Heart right ventricle (tissue), 16 donors: ENCODE results near the gene DNMT3A. TPM values are rescaled to one million over a fixed set of nuclear protein-coding genes. Genes with fewer than 3 reads are reported as not detected.

ENCODE experiments used
- ATAC-seq, 8 donors: fragments of 200-7000 bp; cut with Tn5 transposase; one replicate each; pipeline ENCODE4 v1.9.1; 2020; ENCODE audit warnings: mild to moderate bottlenecking in 8 of 8, moderate library complexity in 8 of 8, moderate number of reproducible peaks in 1 of 8
- DNase-seq, 2 donors: peaks; one replicate each; pipeline ENCODE4 v3.0.0-alpha.2; 2020
- H3K27ac ChIP-seq, 10 donors: fragments of 200-600 bp; sonication (generic) in 2 of 10; one replicate each; pipeline versions ENCODE4 v1.5.0 to v1.8.0; 2020 to 2022; ENCODE audit warnings: mild to moderate bottlenecking in 3 of 10
- H3K27me3 ChIP-seq, 7 donors: fragments of 200-600 bp; one replicate each; pipeline ENCODE4 v1.8.0; 2021 to 2022; ENCODE audit warnings: mild to moderate bottlenecking in 2 of 7
- H3K36me3 ChIP-seq, 9 donors: fragments of 200-600 bp; sonication (generic) in 1 of 9; one replicate each; pipeline versions ENCODE4 v1.5.0 to v1.8.0; 2020 to 2022; ENCODE audit warnings: mild to moderate bottlenecking in 2 of 9
- H3K4me1 ChIP-seq, 9 donors: fragments of 200-600 bp; sonication (generic) in 1 of 9; one replicate each; pipeline versions ENCODE4 v1.5.0 to v1.8.0; 2020 to 2022; ENCODE audit warnings: mild to moderate bottlenecking in 4 of 9
- H3K4me3 ChIP-seq, 10 donors: fragments of 200-600 bp; sonication (generic) in 2 of 10; one replicate each; pipeline versions ENCODE4 v1.5.0 to v1.8.0; 2020 to 2022; ENCODE audit warnings: mild to moderate bottlenecking in 7 of 10, moderate library complexity in 2 of 10
- H3K9me3 ChIP-seq, 11 donors: fragments of 200-600 bp in 10 of 11; sonication (generic) in 2 of 11; one replicate each; pipeline versions ENCODE4 v1.5.0 to v1.8.0; 2013 to 2022; ENCODE audit warnings: mild to moderate bottlenecking in 2 of 11, control low read depth in 1 of 11, moderate library complexity in 1 of 11
- WGBS, 2 donors: extraction: QIAGEN DNeasy Blood & Tissue Kit; methylation state at CpG; one replicate each; pipeline ENCODE4 v1.1.7; 2013; ENCODE audit warnings: inconsistent platforms in 1 of 2; 5-methylcytosine and 5-hydroxymethylcytosine counted together
- intact Hi-C, 10 donors: fragments of 100-400 bp; cut with DNase I; formaldehyde crosslinking; loops; one replicate each; pipeline versions ENCODE4 v1.11.1 to v1.14.2; 2022
- polyA plus RNA-seq, 2 donors: library from polyadenylated mRNA; stranded (reverse); fragments of 200-250 nt; gene quantifications; one replicate each; pipeline ENCODE4 v1.2.3, GENCODE V29; 2013
- total RNA-seq, 10 donors: library from RNA; stranded (reverse); fragmentation: NEBNext Ultra II Directional in 3 of 10; extraction: Animal tissue kit (Norgen Biotek cat#: 25700) in 3 of 10; gene quantifications; one replicate each; pipeline versions ENCODE4 v1.2.1 to v1.2.4, GENCODE V29; 2021 to 2023
- TF ChIP-seq, protein P1 (sequence below), 9 donors: fragments of 200-600 bp; sonication (generic) in 2 of 9; IDR thresholded peaks; one replicate each; pipeline versions ENCODE4 v1.5.0 to v1.8.0; 2021 to 2022; ENCODE audit warnings: antibody characterized with exemption in 9 of 9, mild to moderate bottlenecking in 5 of 9, moderate library complexity in 1 of 9
- donor health status: Arrhythmogenic right ventricular cardiomyopathy.
- donor health status: ischemic (EF 13 %, LVEDD 7.1; RV severe dilation, severe dysfunction).
- donor health status: healthy with polysubstance abuse.
- donor health status: DM: no; HTN: yes; CAD: no.
- donor health status: DM: no; HTN: no; CAD: no.
- donor health status: ischemic (EF 25% LVEDD 6.9; RV normal size, moderate dysfunction).
- donor health status: ischemic (EF 25% LVEDD 5.7; RV mildly dilated, moderate dysfunction).
- donor health status: healthy.
- donor health status: DM: yes; HTN: yes; CAD: no.
- donor health status: Ischemic cardiomyopathy.
- donor health status: ischemic (EF 35%, LVEDD 5.7; RV mildly dilated, moderate dysfunction).
- donor health status: nonischemic (EF 11% LVEDD 7.7; RV severe dilation, severe dysfunction).
- donor health status: DM: yes; HTN: yes; CAD: no.
- donor health status: PGD.
- donor health status: ischemic (EF 29% LVEDD 5.4; RV normal size, mild dysfunction).
- donor health status: nonischemic (EF 23%, LVEDD 6.1; RV moderate dilation, normal function).

The DNMT3A gene
- total and polyA plus RNA-seq, 12 donors, result 4.7 to 23.7 (median 19.3) TPM

DNA sequence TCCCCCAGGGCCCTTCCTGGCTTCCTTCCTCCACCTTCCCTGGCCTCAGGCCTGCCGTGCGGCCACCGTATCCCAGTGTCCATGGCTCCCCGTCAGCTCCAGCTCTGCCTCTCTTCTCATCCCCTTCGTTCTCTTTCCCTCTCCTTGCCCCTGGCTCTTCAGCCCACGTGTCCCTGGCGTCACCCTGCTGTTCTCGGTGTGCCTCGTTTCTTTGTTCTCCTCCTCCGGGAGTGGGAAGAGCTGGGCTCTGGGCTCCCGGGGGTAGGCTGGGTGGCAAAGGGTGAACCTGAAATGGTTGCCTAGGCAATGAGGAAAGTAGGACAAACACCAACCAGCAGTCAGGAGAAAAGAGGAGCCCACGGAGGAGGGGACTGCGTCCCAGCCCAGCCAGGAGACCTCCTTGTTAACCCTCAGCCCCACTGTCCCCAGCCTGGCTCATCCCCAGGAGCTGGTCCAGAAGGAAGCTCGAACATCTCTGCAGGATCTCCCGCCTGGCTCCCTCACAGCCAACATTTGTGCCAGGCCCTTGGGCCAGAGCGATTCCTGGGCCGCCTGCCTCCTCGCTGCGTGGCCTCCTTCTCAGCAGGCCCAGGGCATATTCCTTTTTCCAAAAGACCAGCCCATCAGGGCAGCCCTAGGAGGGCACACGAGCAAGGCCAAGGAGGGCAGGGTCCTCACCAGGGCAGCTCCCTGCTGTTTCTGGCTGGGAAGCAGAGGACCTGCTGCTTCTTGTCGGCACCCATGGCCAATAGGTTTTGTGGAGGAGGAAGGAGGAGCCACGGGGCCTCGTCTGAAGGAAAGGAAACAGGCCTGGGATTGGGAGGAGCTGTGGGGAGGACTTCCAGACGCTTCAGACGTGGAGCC lies 30.9 kb upstream of the DNMT3A start:
- H3K4me1 ChIP-seq, result peaks cover 6 to 20% (median 14%) of the 10 kb centered on the region in 9 donors
- H3K36me3 ChIP-seq, result no peaks in the 10 kb centered on the region
- TF ChIP-seq, protein P1, sequence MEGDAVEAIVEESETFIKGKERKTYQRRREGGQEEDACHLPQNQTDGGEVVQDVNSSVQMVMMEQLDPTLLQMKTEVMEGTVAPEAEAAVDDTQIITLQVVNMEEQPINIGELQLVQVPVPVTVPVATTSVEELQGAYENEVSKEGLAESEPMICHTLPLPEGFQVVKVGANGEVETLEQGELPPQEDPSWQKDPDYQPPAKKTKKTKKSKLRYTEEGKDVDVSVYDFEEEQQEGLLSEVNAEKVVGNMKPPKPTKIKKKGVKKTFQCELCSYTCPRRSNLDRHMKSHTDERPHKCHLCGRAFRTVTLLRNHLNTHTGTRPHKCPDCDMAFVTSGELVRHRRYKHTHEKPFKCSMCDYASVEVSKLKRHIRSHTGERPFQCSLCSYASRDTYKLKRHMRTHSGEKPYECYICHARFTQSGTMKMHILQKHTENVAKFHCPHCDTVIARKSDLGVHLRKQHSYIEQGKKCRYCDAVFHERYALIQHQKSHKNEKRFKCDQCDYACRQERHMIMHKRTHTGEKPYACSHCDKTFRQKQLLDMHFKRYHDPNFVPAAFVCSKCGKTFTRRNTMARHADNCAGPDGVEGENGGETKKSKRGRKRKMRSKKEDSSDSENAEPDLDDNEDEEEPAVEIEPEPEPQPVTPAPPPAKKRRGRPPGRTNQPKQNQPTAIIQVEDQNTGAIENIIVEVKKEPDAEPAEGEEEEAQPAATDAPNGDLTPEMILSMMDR (IDR thresholded peaks at IDR 0.05), result no peak
- 79 to 85% methylated on average over 25 of the region's 25 CpGs for WGBS, 2 donors
- DNase-seq (no peak), ATAC-seq (no peak)
- intact Hi-C loops, result loop anchor here in 3 of 10 donors (10.0 kb wide), 2 partner anchors 142 to 152 kb away; no protein-coding TSS in a partner anchor
- H3K27me3 ChIP-seq, result no peaks in the 10 kb centered on the region
- no peak overlapping the region for H3K4me3 ChIP-seq
- no peaks in the 10 kb centered on the region for H3K9me3 ChIP-seq
- H3K27ac ChIP-seq, result no peak overlapping the region

DNA sequence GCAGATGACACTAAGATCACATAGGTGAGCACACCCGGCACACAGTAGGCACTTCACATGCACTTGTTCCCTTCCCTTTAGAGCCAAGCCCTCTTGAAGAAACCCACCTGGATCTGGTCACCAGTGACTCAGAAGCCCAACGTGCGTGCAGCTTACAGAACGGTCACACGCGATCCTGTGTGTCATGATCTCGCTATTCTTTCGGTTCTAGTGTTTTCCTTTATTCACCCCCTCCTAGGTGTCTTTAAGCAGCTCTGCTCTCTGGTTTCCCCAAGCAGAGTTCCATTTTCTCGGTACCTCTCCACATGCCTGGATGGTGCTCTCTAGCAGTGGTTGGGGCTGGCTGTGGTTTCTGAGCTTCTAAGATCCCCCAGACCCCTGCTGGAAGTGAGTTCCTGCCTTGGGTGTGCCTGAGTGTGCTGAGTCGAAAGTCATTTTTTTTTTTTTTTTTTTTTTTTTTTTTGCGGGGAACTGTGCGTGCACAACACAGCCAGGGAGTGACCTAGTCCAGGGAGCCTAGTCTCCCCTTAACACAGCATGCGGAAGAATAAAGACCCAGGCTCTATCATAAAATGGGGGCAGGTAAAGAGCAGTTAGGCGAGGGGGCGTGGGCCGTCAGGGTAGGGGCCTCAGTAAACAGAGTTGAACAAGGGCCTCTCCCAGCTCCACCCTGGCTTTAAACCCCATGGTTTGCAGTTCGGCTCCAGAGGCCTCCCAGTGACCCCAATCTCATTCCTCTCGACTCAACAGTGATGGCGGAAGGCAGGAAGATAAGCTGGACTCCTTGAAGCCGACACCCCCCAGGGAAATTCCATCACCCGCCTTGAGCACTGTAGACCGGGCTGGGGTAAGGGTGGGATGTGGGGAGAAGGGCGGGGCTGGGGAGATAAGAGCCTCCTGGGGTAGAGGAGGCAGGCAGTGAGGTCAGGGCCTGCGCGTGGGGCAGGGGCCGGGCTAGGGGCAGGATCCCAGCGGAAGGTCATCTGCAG lies 29.8 kb upstream of the DNMT3A start:
- no peak for DNase-seq
- intact Hi-C loops, result loop anchor here in 3 of 10 donors (2.0 to 10.0 kb wide), 3 partner anchors 23 to 153 kb away; no protein-coding TSS in a partner anchor
- no peak overlapping the region for H3K27ac ChIP-seq
- TF ChIP-seq, protein P1 (IDR thresholded peaks at IDR 0.05), result no peak
- H3K36me3 ChIP-seq, result no peaks in the 10 kb centered on the region
- 77 to 85% methylated on average over 26 to 27 of the region's 27 CpGs for WGBS, 2 donors
- peaks cover 0 to 10% (median 6%) of the 10 kb centered on the region in 9 donors for H3K4me1 ChIP-seq
- H3K4me3 ChIP-seq, result no peak overlapping the region
- no peaks in the 10 kb centered on the region for H3K27me3 ChIP-seq
- ATAC-seq, result no peak
- no peaks in the 10 kb centered on the region for H3K9me3 ChIP-seq

DNA sequence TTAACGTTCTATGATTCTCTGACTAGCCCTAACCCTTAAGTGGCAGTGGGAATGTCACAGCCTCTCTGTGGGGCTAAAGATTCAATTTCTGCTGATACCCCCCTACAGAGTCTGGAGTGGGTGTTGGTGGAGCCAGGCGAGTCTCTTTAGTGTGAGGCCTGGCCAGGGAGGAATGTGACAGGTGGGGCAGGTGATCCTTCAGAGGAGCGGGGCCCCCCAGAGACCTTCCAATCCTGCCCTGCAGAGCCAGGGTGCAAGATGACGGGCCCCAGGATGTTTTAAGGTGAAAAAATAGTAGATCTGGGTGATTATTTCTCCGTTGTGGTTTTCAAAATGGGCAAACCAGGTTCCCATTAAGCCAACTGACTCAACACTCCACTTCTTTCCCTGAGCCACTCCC lies 28.2 kb upstream of the DNMT3A start:
- H3K27ac ChIP-seq, result no peak overlapping the region
- TF ChIP-seq, protein P1 (IDR thresholded peaks at IDR 0.05), result no peak
- ATAC-seq (no peak), DNase-seq (no peak)
- intact Hi-C loops, result loop anchor here in 3 of 10 donors (2.0 to 10.0 kb wide), 3 partner anchors 21 to 155 kb away; no protein-coding TSS in a partner anchor
- H3K4me3 ChIP-seq, result no peak overlapping the region
- 82 to 84% methylated on average over 5 of the region's 5 CpGs for WGBS, 2 donors
- no peaks in the 10 kb centered on the region for H3K27me3 ChIP-seq
- no peaks in the 10 kb centered on the region for H3K9me3 ChIP-seq
- no peaks in the 10 kb centered on the region for H3K36me3 ChIP-seq
- H3K4me1 ChIP-seq, result peaks cover 0 to 5% (median 0%) of the 10 kb centered on the region in 9 donors

DNA sequence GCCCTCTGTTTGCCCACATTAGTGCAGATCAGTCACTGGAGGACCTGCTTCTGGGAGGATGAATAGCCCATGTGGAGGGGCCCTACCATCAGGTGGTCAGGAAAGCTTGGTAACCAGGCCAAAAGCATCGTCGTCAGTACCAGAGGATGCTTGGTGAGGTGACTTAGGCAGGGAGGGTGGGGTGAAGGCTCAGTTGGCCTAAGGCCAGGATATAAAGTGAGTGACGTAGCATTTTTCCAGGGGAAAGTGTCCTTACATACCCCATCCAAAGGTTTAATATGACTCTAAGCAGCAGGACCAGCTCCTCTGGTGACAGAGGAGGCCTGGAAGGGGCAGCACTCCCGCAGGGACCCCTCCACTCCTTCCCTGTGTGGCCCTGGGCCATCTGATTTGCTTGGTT lies 27.7 kb upstream of the DNMT3A start:
- TF ChIP-seq, protein P1 (IDR thresholded peaks at IDR 0.05), result no peak
- H3K27ac ChIP-seq, result no peak overlapping the region
- peaks cover 0 to 5% (median 0%) of the 10 kb centered on the region in 9 donors for H3K4me1 ChIP-seq
- no peaks in the 10 kb centered on the region for H3K27me3 ChIP-seq
- intact Hi-C loops, result no loop called here
- no peak for DNase-seq
- ATAC-seq, result no peak
- H3K9me3 ChIP-seq, result no peaks in the 10 kb centered on the region
- 80 to 83% methylated on average over 4 of the region's 4 CpGs for WGBS, 2 donors
- no peak overlapping the region for H3K4me3 ChIP-seq
- no peaks in the 10 kb centered on the region for H3K36me3 ChIP-seq
